CD4-positive, alpha-beta memory T cell (primary cell): Measurements from ENCODE around the gene GALNS. TPM values are rescaled to one million over a fixed set of nuclear protein-coding genes. Genes with fewer than 3 reads are reported as not detected.

Experiments used
- CTCF ChIA-PET: fragments of 350-600 bp; sonication (Branson Sonifier 250); formaldehyde crosslinking; loops from one replicate; lab custom pipeline; 2021; ENCODE audit warnings: inconsistent platforms; ENCODE audit not compliant: partially characterized antibody; lab: Charles Lee
- POLR2A ChIA-PET: fragments of 350-600 bp; sonication (Branson Sonifier 250); formaldehyde crosslinking; loops from one replicate; lab custom pipeline; 2021; ENCODE audit not compliant: partially characterized antibody; lab: Charles Lee
- DNase-seq, 5 donors: peaks; one replicate each; pipeline versions ENCODE4 v3.0.0 to v3.0.0-alpha.2; 2020 to 2022; ENCODE audit warnings: mixed read lengths in 1 of 5
- H3K27ac ChIP-seq: one replicate; pipeline ENCODE4 v1.7.0; 2013; ENCODE audit warnings: low read depth, low read length
- H3K27me3 ChIP-seq: 2 replicates; pipeline ENCODE4 v1.7.0; 2013; ENCODE audit warnings: mild to moderate bottlenecking, low read length, moderate library complexity; ENCODE audit not compliant: insufficient read depth
- H3K36me3 ChIP-seq: 2 replicates; pipeline ENCODE4 v1.7.0; 2013; ENCODE audit warnings: mild to moderate bottlenecking, low read length, moderate library complexity; ENCODE audit not compliant: insufficient read depth
- H3K4me1 ChIP-seq: 2 replicates; pipeline ENCODE4 v1.7.0; 2013; ENCODE audit warnings: mild to moderate bottlenecking, low read length, moderate library complexity; ENCODE audit not compliant: insufficient read depth
- H3K4me3 ChIP-seq, 2 donors: one replicate each; pipeline ENCODE4 v1.7.0; 2013; ENCODE audit warnings: low read length in 2 of 2, mild to moderate bottlenecking in 1 of 2
- H3K9me3 ChIP-seq, 2 donors: one replicate each; pipeline ENCODE4 v1.7.0; 2013; ENCODE audit warnings: low read length in 2 of 2, control low read depth in 1 of 2; ENCODE audit not compliant: control insufficient read depth in 1 of 2
- H3K27ac Mint-ChIP-seq, 7 donors: one replicate each; pipeline ENCODE4 v1.8.0; 2020 to 2021; ENCODE audit warnings: mixed read lengths in 7 of 7, mild to moderate bottlenecking in 6 of 7, inconsistent platforms in 3 of 7, moderate library complexity in 3 of 7
- H3K27me3 Mint-ChIP-seq, 2 donors: one replicate each; pipeline ENCODE4 v1.8.0; 2020 to 2021; ENCODE audit warnings: mixed read lengths in 2 of 2
- H3K36me3 Mint-ChIP-seq, 2 donors: one replicate each; pipeline ENCODE4 v1.8.0; 2020 to 2021; ENCODE audit warnings: mixed read lengths in 2 of 2, inconsistent platforms in 1 of 2, mild to moderate bottlenecking in 1 of 2
- H3K4me1 Mint-ChIP-seq, 4 donors: one replicate each; pipeline ENCODE4 v1.8.0; 2020 to 2021; ENCODE audit warnings: mixed read lengths in 4 of 4, mild to moderate bottlenecking in 1 of 4
- H3K4me3 Mint-ChIP-seq, 8 donors: one replicate each; pipeline ENCODE4 v1.8.0; 2020 to 2021; ENCODE audit warnings: mixed read lengths in 8 of 8, mild to moderate bottlenecking in 7 of 8, moderate library complexity in 6 of 8, inconsistent platforms in 3 of 8
- H3K9me3 Mint-ChIP-seq, 8 donors: one replicate each; pipeline ENCODE4 v1.8.0; 2020 to 2021; ENCODE audit warnings: mixed read lengths in 8 of 8, mild to moderate bottlenecking in 5 of 8, inconsistent platforms in 3 of 8, moderate library complexity in 1 of 8
- intact Hi-C: fragments of 100-400 bp; cut with micrococcal nuclease; formaldehyde crosslinking; loops from one replicate; pipeline ENCODE4 v1.15.1; 2023
- polyA plus RNA-seq, 2 donors: library from polyadenylated mRNA; unstranded; fragments of 300-500 nt; fragmentation: Illumina TruSeq; gene quantifications; one replicate each; pipeline ENCODE4 v1.2.3, GENCODE V29; 2021
- total RNA-seq, 2 experiments: library from RNA; stranded (reverse); gene quantifications; one replicate each; pipeline ENCODE4 v1.2.3, GENCODE V29; 2021

GALNS gene
- total and polyA plus RNA-seq, 4 experiments from 2014 or later: 5.6 to 65.7 (median 33.7) TPM

DNA sequence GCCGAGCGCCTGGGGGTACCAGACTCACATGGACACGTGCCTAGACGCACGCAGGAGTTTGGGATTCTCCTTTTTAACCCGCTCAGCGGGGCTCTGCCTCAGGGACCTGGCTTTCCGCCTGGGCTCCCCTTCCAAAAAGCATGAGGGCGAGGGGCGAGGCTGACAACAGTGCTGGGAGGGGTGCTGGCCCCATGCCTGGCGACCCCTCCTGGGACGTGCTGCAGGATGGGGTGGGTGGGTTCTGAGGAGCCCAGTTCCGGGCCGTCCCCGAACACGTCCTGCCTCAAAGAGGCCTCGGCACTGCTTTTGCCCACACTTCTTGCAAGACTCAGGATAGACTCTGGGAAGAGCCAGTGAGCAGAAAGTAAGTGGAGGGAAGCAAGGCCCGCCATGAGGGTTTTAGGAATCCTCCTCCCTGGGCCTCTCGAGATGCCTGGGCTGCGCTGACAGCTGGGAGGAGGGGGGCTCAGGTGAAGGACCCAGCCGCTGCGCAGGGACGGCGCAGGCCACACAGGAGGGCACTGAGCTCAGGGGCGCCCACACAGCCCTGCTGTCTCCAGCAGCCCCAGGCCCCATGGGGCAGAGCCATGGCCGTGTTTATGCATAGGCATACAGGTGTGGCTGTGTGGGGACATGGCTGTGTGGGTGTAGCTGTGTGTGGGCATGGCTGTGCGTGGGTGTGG, 25.1 kb upstream of the GALNS start:
- Mint-ChIP-seq H3K27ac (no peak overlapping the region), H3K27me3 (no peaks in the 10 kb centered on the region), H3K4me3 (peak overlapping the region in 1 of 8 donors; percentile 61), H3K9me3 (peaks cover 0 to 1% (median 0%) of the 10 kb centered on the region in 8 donors), H3K36me3 (no peaks in the 10 kb centered on the region), H3K4me1 (peaks cover 2 to 6% (median 4%) of the 10 kb centered on the region in 4 donors)
- Histone ChIP-seq H3K27me3 (no peaks in the 10 kb centered on the region), H3K36me3 (no peaks in the 10 kb centered on the region), H3K27ac (no peak overlapping the region), H3K9me3 (no peaks in the 10 kb centered on the region), H3K4me3 (no peak overlapping the region), H3K4me1 (no peaks in the 10 kb centered on the region)
- intact Hi-C loops: no loop called here
- ChIA-PET POLR2A (no interaction called here), CTCF (no interaction called here)
- no peak for DNase-seq

GRCh38 chr16:88881007-88881615, 24.4 kb upstream of the GALNS start:
- Histone ChIP-seq H3K4me3 (no peak overlapping the region), H3K27me3 (no peaks in the 10 kb centered on the region), H3K36me3 (no peaks in the 10 kb centered on the region), H3K4me1 (no peaks in the 10 kb centered on the region), H3K9me3 (no peaks in the 10 kb centered on the region), H3K27ac (no peak overlapping the region)
- intact Hi-C loops: no loop called here
- ChIA-PET POLR2A (no interaction called here), CTCF (no interaction called here)
- H3K9me3 Mint-ChIP-seq: peaks cover 0 to 1% (median 0%) of the 10 kb centered on the region in 8 donors
- H3K4me3 Mint-ChIP-seq: no peak overlapping the region
- no peak overlapping the region for H3K27ac Mint-ChIP-seq
- no peaks in the 10 kb centered on the region for H3K36me3 Mint-ChIP-seq
- no peaks in the 10 kb centered on the region for H3K27me3 Mint-ChIP-seq
- no peak for DNase-seq
- H3K4me1 Mint-ChIP-seq: peaks cover 2 to 6% (median 4%) of the 10 kb centered on the region in 4 donors

- peaks cover 0 to 1% of the 10 kb centered on the region in 2 donors for H3K27me3 Mint-ChIP-seq
- peaks cover 2 to 6% (median 4%) of the 10 kb centered on the region in 4 donors for H3K4me1 Mint-ChIP-seq
- H3K4me3 Mint-ChIP-seq: no peak overlapping the region
- Histone ChIP-seq H3K4me1 (no peaks in the 10 kb centered on the region), H3K4me3 (no peak overlapping the region), H3K27me3 (no peaks in the 10 kb centered on the region), H3K9me3 (no peaks in the 10 kb centered on the region), H3K36me3 (no peaks in the 10 kb centered on the region), H3K27ac (no peak overlapping the region)
- H3K27ac Mint-ChIP-seq: no peak overlapping the region
- POLR2A ChIA-PET: no interaction called here
- no peaks in the 10 kb centered on the region for H3K36me3 Mint-ChIP-seq
- intact Hi-C loops: no loop called here
- DNase-seq: no peak
- H3K9me3 Mint-ChIP-seq: peaks cover 0 to 1% (median 0%) of the 10 kb centered on the region in 8 donors
- CTCF ChIA-PET: no interaction called here
Measured at GRCh38 chr16:88880226-88881006, 23.7 kb upstream of the GALNS start.

- Histone ChIP-seq H3K36me3 (no peaks in the 10 kb centered on the region), H3K4me1 (no peaks in the 10 kb centered on the region), H3K27me3 (no peaks in the 10 kb centered on the region), H3K4me3 (no peak overlapping the region), H3K9me3 (no peaks in the 10 kb centered on the region), H3K27ac (no peak overlapping the region)
- peaks cover 0 to 1% of the 10 kb centered on the region in 2 donors for H3K27me3 Mint-ChIP-seq
- no peak for DNase-seq
- CTCF ChIA-PET: no interaction called here
- H3K36me3 Mint-ChIP-seq: no peaks in the 10 kb centered on the region
- H3K4me1 Mint-ChIP-seq: peaks cover 2 to 6% (median 4%) of the 10 kb centered on the region in 4 donors
- H3K27ac Mint-ChIP-seq: no peak overlapping the region
- POLR2A ChIA-PET: no interaction called here
- no peak overlapping the region for H3K4me3 Mint-ChIP-seq
- intact Hi-C loops: no loop called here
- peaks cover 0 to 1% (median 0%) of the 10 kb centered on the region in 8 donors for H3K9me3 Mint-ChIP-seq
Measured at GRCh38 chr16:88879788-88880055, 23.0 kb upstream of the GALNS start.

DNA sequence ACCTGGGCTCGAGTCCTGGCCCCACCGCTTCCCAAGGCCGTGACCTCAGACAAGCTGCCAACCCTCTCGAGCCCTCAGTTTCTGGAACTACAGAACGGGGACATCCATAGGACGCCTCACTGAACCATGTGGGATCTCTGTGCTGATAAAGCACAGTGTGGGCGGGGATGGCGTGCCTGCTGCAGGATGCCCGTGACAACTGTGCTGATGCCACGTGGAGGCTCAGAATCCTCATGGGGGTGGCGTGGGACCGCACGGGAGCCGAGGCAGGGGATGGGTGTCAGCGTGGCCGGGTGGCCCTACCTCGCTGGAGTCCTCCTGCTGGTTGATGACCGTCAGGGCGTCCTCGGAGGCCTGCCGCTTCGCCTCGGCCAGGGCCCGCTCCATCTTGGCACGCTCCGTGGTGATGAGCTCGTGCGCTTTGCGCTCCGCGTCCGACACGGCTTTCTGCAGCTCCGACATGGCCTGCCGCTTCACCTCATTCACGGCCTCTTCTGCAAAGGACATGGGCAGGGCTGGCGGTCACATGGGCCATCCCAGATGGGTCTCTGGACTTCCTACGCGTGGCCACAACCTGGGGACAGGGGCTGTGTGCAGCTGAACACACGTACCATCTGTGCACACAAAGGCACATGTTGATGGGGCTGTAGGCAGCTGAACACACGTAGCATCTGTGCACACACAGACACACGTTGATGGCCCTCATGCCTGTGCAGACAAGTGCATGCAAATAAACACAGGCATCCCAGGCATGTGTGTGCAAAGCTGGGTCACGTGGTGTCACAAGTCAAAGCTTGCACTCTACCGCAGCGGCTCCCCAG, 22.4 kb upstream of the GALNS start:
- no peaks in the 10 kb centered on the region for H3K4me1 ChIP-seq
- no peaks in the 10 kb centered on the region for H3K27me3 ChIP-seq
- ChIA-PET CTCF (no interaction called here), POLR2A (no interaction called here)
- DNase-seq: no peak
- Mint-ChIP-seq H3K4me1 (peaks cover 2 to 6% (median 4%) of the 10 kb centered on the region in 4 donors), H3K9me3 (peaks cover 0 to 1% (median 0%) of the 10 kb centered on the region in 8 donors), H3K27ac (no peak overlapping the region), H3K4me3 (no peak overlapping the region), H3K27me3 (peaks cover 0 to 1% of the 10 kb centered on the region in 2 donors), H3K36me3 (no peaks in the 10 kb centered on the region)
- no peak overlapping the region for H3K27ac ChIP-seq
- no peaks in the 10 kb centered on the region for H3K36me3 ChIP-seq
- intact Hi-C loops: no loop called here
- H3K9me3 ChIP-seq: no peaks in the 10 kb centered on the region
- no peak overlapping the region for H3K4me3 ChIP-seq

DNA sequence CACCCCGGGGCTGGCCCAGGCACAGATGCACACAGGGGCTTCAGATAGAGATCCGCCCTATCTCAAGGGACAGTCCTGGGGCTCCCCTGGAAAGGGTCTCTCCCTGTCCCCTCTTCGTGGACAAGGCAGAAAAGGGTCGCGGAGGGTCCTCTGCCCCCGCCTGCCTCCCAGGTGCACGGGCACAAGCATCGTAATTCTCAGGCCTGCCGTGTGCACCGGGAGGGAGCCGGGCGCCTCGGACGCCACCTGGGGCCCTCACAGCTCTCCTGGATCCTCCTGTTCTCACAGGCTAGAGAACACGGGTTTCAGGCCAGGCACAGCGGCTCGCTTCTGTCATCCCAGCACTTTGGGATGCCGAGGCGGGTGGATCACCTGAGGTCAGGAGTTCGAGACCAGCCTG, 21.6 kb upstream of the GALNS start:
- Mint-ChIP-seq H3K4me1 (peaks cover 2 to 6% (median 4%) of the 10 kb centered on the region in 4 donors), H3K9me3 (peaks cover 0 to 1% (median 0%) of the 10 kb centered on the region in 8 donors), H3K36me3 (no peaks in the 10 kb centered on the region), H3K4me3 (no peak overlapping the region), H3K27ac (no peak overlapping the region), H3K27me3 (peaks cover 0 to 1% of the 10 kb centered on the region in 2 donors)
- H3K4me1 ChIP-seq: no peaks in the 10 kb centered on the region
- no peak for DNase-seq
- H3K27me3 ChIP-seq: no peaks in the 10 kb centered on the region
- H3K9me3 ChIP-seq: no peaks in the 10 kb centered on the region
- POLR2A ChIA-PET: no interaction called here
- H3K4me3 ChIP-seq: no peak overlapping the region
- H3K27ac ChIP-seq: no peak overlapping the region
- CTCF ChIA-PET: no interaction called here
- no peaks in the 10 kb centered on the region for H3K36me3 ChIP-seq
- intact Hi-C loops: no loop called here
